Uterus (tissue), 4 donors: Measurements from ENCODE around the gene SORCS3. TPM values are rescaled to one million over a fixed set of nuclear protein-coding genes. Genes with fewer than 3 reads are reported as not detected.

Experiments
- DNase-seq, 2 donors: peaks; one replicate each; pipeline ENCODE4 v3.0.0-alpha.2; 2019 to 2020
- H3K27ac ChIP-seq, 2 donors: fragments of 200-600 bp; sonication (generic); 1 replicate in 1 of 2; 2 replicates in 1 of 2; pipeline ENCODE4 v1.5.1; 2016 to 2018
- H3K27me3 ChIP-seq, 2 donors: fragments of 200-600 bp; sonication (generic); one replicate each; pipeline ENCODE4 v1.5.1; 2018 to 2019; ENCODE audit warnings: control low read depth in 1 of 2
- H3K36me3 ChIP-seq, 2 donors: fragments of 200-600 bp; sonication (generic); one replicate each; pipeline ENCODE4 v1.5.1; 2019; ENCODE audit warnings: control low read depth in 1 of 2
- H3K4me1 ChIP-seq, 2 donors: fragments of 200-600 bp; sonication (generic); one replicate each; pipeline ENCODE4 v1.5.1; 2018 to 2019; ENCODE audit warnings: control low read depth in 1 of 2
- H3K4me3 ChIP-seq, 2 donors: fragments of 200-600 bp; sonication (generic); 1 replicate in 1 of 2; 2 replicates in 1 of 2; pipeline ENCODE4 v1.5.1; 2018 to 2019; ENCODE audit warnings: mild to moderate bottlenecking in 1 of 2
- H3K9me3 ChIP-seq, 2 donors: fragments of 200-600 bp; sonication (generic); one replicate each; pipeline ENCODE4 v1.5.1; 2019; ENCODE audit warnings: control low read depth in 1 of 2
- CTCF ChIP-seq, 4 experiments: fragments of 200-600 bp in 2 of 4; fragments of 450-650 bp in 2 of 4; sonication (generic) in 2 of 4; IDR thresholded peaks; one replicate each; pipeline ENCODE4 v1.5.1; 2016 to 2019; ENCODE audit warnings: antibody characterized with exemption in 4 of 4, mild to moderate bottlenecking in 2 of 4, moderate library complexity in 1 of 4
- POLR2A ChIP-seq, 2 donors: fragments of 450-650 bp; IDR thresholded peaks; one replicate each; pipeline ENCODE4 v1.6.1; 2016; ENCODE audit warnings: antibody characterized with exemption in 2 of 2, mild to moderate bottlenecking in 1 of 2, moderate library complexity in 1 of 2
- intact Hi-C: fragments of 100-400 bp; cut with DNase I; formaldehyde crosslinking; loops from one replicate; pipeline ENCODE4 v1.15.1; 2023; ENCODE audit warnings: low total_unique reads
- total RNA-seq, 4 donors: library from RNA; depleted of rRNA in 3 of 4; stranded (reverse); fragments of >200 nt in 3 of 4; gene quantifications; one replicate each; pipeline versions ENCODE4 v1.1.0 to v1.2.4, GENCODE V29; 2014 to 2023
- donor health status: DM: yes; HTN: yes; CAD: no.

The SORCS3 gene
- total RNA-seq, 4 donors from 2014 or later: 0.77 to 2.4 TPM; not detected in 2

- no peak for DNase-seq
- H3K4me1 ChIP-seq: no peaks in the 10 kb centered on the region
- no peaks in the 10 kb centered on the region for H3K27me3 ChIP-seq
- no peak overlapping the region for H3K4me3 ChIP-seq
- no peaks in the 10 kb centered on the region for H3K9me3 ChIP-seq
- intact Hi-C loops: no loop called here
- TF ChIP-seq CTCF (IDR thresholded peaks at IDR 0.05): no peak
- TF ChIP-seq POLR2A (IDR thresholded peaks at IDR 0.05): no peak
- H3K27ac ChIP-seq: no peak overlapping the region
- no peaks in the 10 kb centered on the region for H3K36me3 ChIP-seq
Measured at GRCh38 chr10:104822088-104822487, 181.0 kb downstream of the SORCS3 start.

GRCh38 chr10:104824380-104825006 is 183.4 kb downstream of the SORCS3 start:
- H3K4me3 ChIP-seq: no peak overlapping the region
- intact Hi-C loops: no loop called here
- no peak for DNase-seq
- H3K36me3 ChIP-seq: no peaks in the 10 kb centered on the region
- H3K27ac ChIP-seq: no peak overlapping the region
- TF ChIP-seq POLR2A (IDR thresholded peaks at IDR 0.05) (no peak), CTCF (IDR thresholded peaks at IDR 0.05) (no peak)
- H3K4me1 ChIP-seq: no peaks in the 10 kb centered on the region
- no peaks in the 10 kb centered on the region for H3K9me3 ChIP-seq
- H3K27me3 ChIP-seq: no peaks in the 10 kb centered on the region

- intact Hi-C loops: no loop called here
- peaks cover 0 to 5% of the 10 kb centered on the region in 2 donors for H3K4me1 ChIP-seq
- no peaks in the 10 kb centered on the region for H3K27me3 ChIP-seq
- no peaks in the 10 kb centered on the region for H3K9me3 ChIP-seq
- DNase-seq: no peak
- no peak overlapping the region for H3K4me3 ChIP-seq
- H3K27ac ChIP-seq: no peak overlapping the region
- no peaks in the 10 kb centered on the region for H3K36me3 ChIP-seq
- no peak for TF ChIP-seq POLR2A (IDR thresholded peaks at IDR 0.05)
- no peak for TF ChIP-seq CTCF (IDR thresholded peaks at IDR 0.05)
Measured at GRCh38 chr10:104831272-104831671, 190.2 kb downstream of the SORCS3 start.

- DNase-seq: no peak
- Histone ChIP-seq H3K27ac (no peak overlapping the region), H3K27me3 (no peaks in the 10 kb centered on the region), H3K4me3 (no peak overlapping the region), H3K9me3 (no peaks in the 10 kb centered on the region), H3K4me1 (peaks cover 0 to 5% of the 10 kb centered on the region in 2 donors), H3K36me3 (no peaks in the 10 kb centered on the region)
- intact Hi-C loops: no loop called here
- TF ChIP-seq POLR2A (IDR thresholded peaks at IDR 0.05) (no peak), CTCF (IDR thresholded peaks at IDR 0.05) (no peak)
Measured at GRCh38 chr10:104834580-104834979, 193.5 kb downstream of the SORCS3 start.

- Histone ChIP-seq H3K36me3 (no peaks in the 10 kb centered on the region), H3K9me3 (no peaks in the 10 kb centered on the region), H3K4me1 (peaks cover 0 to 5% of the 10 kb centered on the region in 2 donors), H3K4me3 (no peak overlapping the region), H3K27ac (no peak overlapping the region), H3K27me3 (no peaks in the 10 kb centered on the region)
- TF ChIP-seq CTCF (IDR thresholded peaks at IDR 0.05): no peak
- TF ChIP-seq POLR2A (IDR thresholded peaks at IDR 0.05): no peak
- intact Hi-C loops: no loop called here
- DNase-seq: no peak
Measured at GRCh38 chr10:104835422-104835821, 194.3 kb downstream of the SORCS3 start.
